ENCODE measurements around the gene CNKSR3. TPM values are rescaled to one million over a fixed set of nuclear protein-coding genes. Genes with fewer than 3 reads are reported as not detected.

Gene CNKSR3
- total RNA-seq, 1 experiment from 2014 or later = 5.6 TPM

GRCh38 chr6:154469306-154469935 lies 41.1 kb downstream of the CNKSR3 start:
- Mint-ChIP-seq H3K4me1 (peaks cover 3 to 7% of the 10 kb centered on the region in 2 experiments), H3K27me3 (ENCODE audit: low read depth) (no peaks in the 10 kb centered on the region), H3K27ac (no peak overlapping the region), H3K9me3 (peaks cover 2 to 7% of the 10 kb centered on the region in 2 experiments; a peak in 4 of 5 replicates), H3K36me3 (ENCODE audit: insufficient read depth in 1 of 3, low read depth in 3 of 3) (peaks cover 6 to 8% (median 8%) of the 10 kb centered on the region in 3 experiments; a peak in 4 of 7 replicates), H3K4me3 (no peak overlapping the region)
- no peak overlapping the region for H3K4me2 ChIP-seq (ENCODE audit: insufficient read depth, insufficient read length, low read length)
- no peak overlapping the region for H3K23ac ChIP-seq (ENCODE audit: insufficient read length, low read depth, low read length)
- H4K8ac ChIP-seq (replicated peaks; ENCODE audit: insufficient read length, low read depth, low read length) = no peak overlapping the region
- no CpG with 5 or more reads among the region's 4 CpGs for WGBS (ENCODE audit: extremely low coverage, insufficient read length, low lambda C conversion rate)
- H3K79me2 ChIP-seq (ENCODE audit: insufficient read depth, low read length) = no peaks in the 10 kb centered on the region
- H3K79me1 ChIP-seq (ENCODE audit: insufficient read depth, low read depth, low read length, poor library complexity, severe bottlenecking) = no peaks in the 10 kb centered on the region
- no peak overlapping the region for H3K27ac ChIP-seq (ENCODE audit: insufficient read length, low read depth, low read length)
- no peak overlapping the region for H3K9ac ChIP-seq (ENCODE audit: extremely low read depth, insufficient read length, low read length)
- no peak overlapping the region for H2AFZ ChIP-seq (ENCODE audit: low read length)
- H2BK12ac ChIP-seq (ENCODE audit: insufficient read length, low read depth, low read length) = no peak overlapping the region
- H3K23me2 ChIP-seq (ENCODE audit: insufficient read length, low read depth, low read length, poor library complexity, severe bottlenecking) = no peaks in the 10 kb centered on the region
- H3K14ac ChIP-seq (ENCODE audit: insufficient read depth, low read length) = no peak overlapping the region
- H3T11ph ChIP-seq (ENCODE audit: low read length) = no peak overlapping the region
- TF ChIP-seq, protein P1, sequence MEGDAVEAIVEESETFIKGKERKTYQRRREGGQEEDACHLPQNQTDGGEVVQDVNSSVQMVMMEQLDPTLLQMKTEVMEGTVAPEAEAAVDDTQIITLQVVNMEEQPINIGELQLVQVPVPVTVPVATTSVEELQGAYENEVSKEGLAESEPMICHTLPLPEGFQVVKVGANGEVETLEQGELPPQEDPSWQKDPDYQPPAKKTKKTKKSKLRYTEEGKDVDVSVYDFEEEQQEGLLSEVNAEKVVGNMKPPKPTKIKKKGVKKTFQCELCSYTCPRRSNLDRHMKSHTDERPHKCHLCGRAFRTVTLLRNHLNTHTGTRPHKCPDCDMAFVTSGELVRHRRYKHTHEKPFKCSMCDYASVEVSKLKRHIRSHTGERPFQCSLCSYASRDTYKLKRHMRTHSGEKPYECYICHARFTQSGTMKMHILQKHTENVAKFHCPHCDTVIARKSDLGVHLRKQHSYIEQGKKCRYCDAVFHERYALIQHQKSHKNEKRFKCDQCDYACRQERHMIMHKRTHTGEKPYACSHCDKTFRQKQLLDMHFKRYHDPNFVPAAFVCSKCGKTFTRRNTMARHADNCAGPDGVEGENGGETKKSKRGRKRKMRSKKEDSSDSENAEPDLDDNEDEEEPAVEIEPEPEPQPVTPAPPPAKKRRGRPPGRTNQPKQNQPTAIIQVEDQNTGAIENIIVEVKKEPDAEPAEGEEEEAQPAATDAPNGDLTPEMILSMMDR (conservative IDR thresholded peaks at IDR 0.05) = no peak
- no peaks in the 10 kb centered on the region for H3K4me1 ChIP-seq (ENCODE audit: insufficient read depth, low read length)
- H2AK5ac ChIP-seq (ENCODE audit: insufficient read length, low read length) = no peak overlapping the region
- H2BK120ac ChIP-seq (ENCODE audit: low read depth, low read length, poor library complexity, severe bottlenecking) = no peak overlapping the region
- no peak overlapping the region for H4K5ac ChIP-seq (ENCODE audit: insufficient read length, low read depth, low read length)
- H2BK5ac ChIP-seq (ENCODE audit: insufficient read length, low read length) = no peak overlapping the region
- H3K56ac ChIP-seq (ENCODE audit: insufficient read length, low read depth, low read length) = no peak overlapping the region
- H3K27me3 ChIP-seq (ENCODE audit: insufficient read depth, low read length) = no peaks in the 10 kb centered on the region
- H2BK20ac ChIP-seq (ENCODE audit: low read depth, low read length, poor library complexity, severe bottlenecking) = no peak overlapping the region
- H3K9me3 ChIP-seq (ENCODE audit: control insufficient read depth, low read depth, low read length) = no peaks in the 10 kb centered on the region
- DNase-seq = no peak
- H3K18ac ChIP-seq (ENCODE audit: insufficient read length, low read depth, low read length) = no peak overlapping the region
- H2BK15ac ChIP-seq (ENCODE audit: low read depth, low read length) = no peak overlapping the region
- H4K20me1 ChIP-seq (ENCODE audit: control insufficient read depth, insufficient read depth, insufficient read length) = no peaks in the 10 kb centered on the region
- H3K4ac ChIP-seq (ENCODE audit: low read depth, low read length) = no peak overlapping the region
- no peak overlapping the region for H4K91ac ChIP-seq (ENCODE audit: insufficient read length, low read depth, low read length)

Data from H9 (cell line).